GM12878 (cell line): ENCODE measurements around the gene ZNF841. TPM values are rescaled to one million over a fixed set of nuclear protein-coding genes. Genes with fewer than 3 reads are reported as not detected.

Experiments used
- ATAC-seq: fragments of 200-7000 bp; cut with Tn5 transposase; 3 replicates; pipeline ENCODE4 v1.9.1; 2020; ENCODE audit warnings: mild to moderate bottlenecking, moderate library complexity
- BruUV-seq: library from RNA; stranded (reverse); fragments of 400-500 nt; replicated peaks from 2 replicates; lab custom pipeline; 2021; lab: Mats Ljungman, UMichigan
- CTCF ChIA-PET: fragments of 300-600 bp; sonication (Branson Sonifier 250); formaldehyde crosslinking; extraction: SDS; loops from one replicate; lab custom pipeline; 2021; ENCODE audit warnings: inconsistent platforms; lab: Yijun Ruan, JAX
- POLR2A ChIA-PET: fragments of 350-600 bp; formaldehyde crosslinking; extraction: SDS; loops from one replicate; lab custom pipeline; 2021; ENCODE audit warnings: inconsistent platforms; lab: Charles Lee
- RAD21 ChIA-PET: fragments of 300-600 bp; sonication (Branson Sonifier 250); formaldehyde crosslinking; loops from one replicate; lab custom pipeline; 2023; ENCODE audit warnings: antibody characterized with exemption; ENCODE audit not compliant: unreplicated experiment; lab: Charles Lee
- SMC1A ChIA-PET: fragments of 300-600 bp; sonication (Branson Sonifier 250); formaldehyde crosslinking; loops from one replicate; lab custom pipeline; 2023; ENCODE audit not compliant: unreplicated experiment, uncharacterized antibody; lab: Charles Lee
- DNase-seq: peaks from one replicate; pipeline ENCODE4 v3.0.0-alpha.2; 2011; ENCODE audit warnings: low read depth, low spot score
- FAIRE-seq: peaks from 3 replicates; lab custom pipeline; 2011; peaks lifted over from hg19 to GRCh38; lab: Jason Lieb, UNC
- H2AFZ ChIP-seq: 2 replicates; pipeline ENCODE4 v1.6.0; 2011; ENCODE audit warnings: low read depth, low read length, control low read depth; ENCODE audit not compliant: control insufficient read depth
- H3K27ac ChIP-seq: 2 replicates; pipeline ENCODE4 v1.5.1; 2011; ENCODE audit warnings: control low read depth; ENCODE audit not compliant: control insufficient read depth, insufficient read depth
- H3K27me3 ChIP-seq, 2 experiments: replicated peaks in 1 of 2; 2 replicates each; pipeline versions ENCODE4 v1.6.0 to v1.6.1; 2011; ENCODE audit warnings: low read length in 1 of 2; ENCODE audit not compliant: control insufficient read depth in 2 of 2, insufficient read depth in 2 of 2
- H3K36me3 ChIP-seq, 2 experiments: 2 replicates each; pipeline ENCODE4 v1.5.1; 2011; ENCODE audit warnings: low read length in 1 of 2; ENCODE audit not compliant: control insufficient read depth in 2 of 2, insufficient read depth in 2 of 2
- H3K4me1 ChIP-seq: 2 replicates; pipeline ENCODE4 v1.6.1; 2011; ENCODE audit warnings: mild to moderate bottlenecking, low read length, moderate library complexity, mixed read lengths; ENCODE audit not compliant: control insufficient read depth, insufficient read depth
- H3K4me2 ChIP-seq: 2 replicates; pipeline ENCODE4 v1.6.0; 2011; ENCODE audit warnings: control low read depth; ENCODE audit not compliant: control insufficient read depth, insufficient read depth
- H3K4me3 ChIP-seq: fragments of 200-600 bp; sonication (generic); 2 replicates; pipeline ENCODE4 v1.5.1; 2016
- H3K79me2 ChIP-seq: 2 replicates; pipeline ENCODE4 v1.6.0; 2011; ENCODE audit warnings: low read length; ENCODE audit not compliant: control insufficient read depth, insufficient read depth
- H3K9ac ChIP-seq: 2 replicates; pipeline ENCODE4 v1.8.0; 2011; ENCODE audit warnings: low read length, control low read depth, mixed read lengths; ENCODE audit not compliant: control insufficient read depth, insufficient read depth
- H3K9me3 ChIP-seq: replicated peaks from 3 replicates; pipeline ENCODE4 v1.5.1; 2011; ENCODE audit warnings: mild to moderate bottlenecking, low read length; ENCODE audit not compliant: control insufficient read depth, insufficient read depth
- H4K20me1 ChIP-seq: 2 replicates; pipeline ENCODE4 v1.6.0; 2011; ENCODE audit not compliant: control insufficient read depth, insufficient read depth
- BRCA1 ChIP-seq: IDR thresholded peaks from 2 replicates; pipeline ENCODE4 v1.6.1; 2011; ENCODE audit warnings: low read depth, low read length, improper control_type of control experiment
- JUNB ChIP-seq: IDR thresholded peaks from 2 replicates; pipeline ENCODE4 v1.6.1; 2016; ENCODE audit warnings: antibody characterized with exemption, mild to moderate bottlenecking
- NFIC ChIP-seq: IDR thresholded peaks from 2 replicates; pipeline ENCODE4 v1.6.1; 2012; ENCODE audit warnings: low read depth, mild to moderate bottlenecking, inconsistent platforms, low read length, moderate library complexity
- NFYB ChIP-seq: IDR thresholded peaks from 2 replicates; pipeline ENCODE4 v1.6.1; 2011; ENCODE audit warnings: low read depth, mild to moderate bottlenecking, low read length, improper control_type of control experiment, moderate library complexity; ENCODE audit not compliant: insufficient read depth
- POLR2A ChIP-seq: IDR thresholded peaks from 2 replicates; pipeline ENCODE4 v1.6.1; 2011; ENCODE audit warnings: low read depth, mild to moderate bottlenecking, low read length
- POLR2AphosphoS5 ChIP-seq: IDR thresholded peaks from 2 replicates; pipeline ENCODE4 v1.6.1; 2011; ENCODE audit warnings: mild to moderate bottlenecking, low read length, inconsistent platforms
- RB1 ChIP-seq: fragments of 450-650 bp; formaldehyde crosslinking; IDR thresholded peaks from 2 replicates; pipeline ENCODE4 v1.6.1; 2017; ENCODE audit warnings: mild to moderate bottlenecking, borderline replicate concordance
- RBBP5 ChIP-seq: fragments of 200-600 bp; sonication (generic); conservative IDR thresholded peaks from 2 replicates; pipeline ENCODE4 v1.6.1; 2016
- SMC3 ChIP-seq: IDR thresholded peaks from 2 replicates; pipeline ENCODE4 v1.6.1; 2011; ENCODE audit warnings: low read length, improper control_type of control experiment, borderline replicate concordance
- SRF ChIP-seq, 2 experiments: IDR thresholded peaks; 2 replicates each; pipeline ENCODE4 v1.6.1; 2011; ENCODE audit warnings: low read depth in 2 of 2, low read length in 2 of 2, mild to moderate bottlenecking in 1 of 2, moderate library complexity in 1 of 2
- TBL1XR1 ChIP-seq: IDR thresholded peaks from 2 replicates; pipeline ENCODE4 v1.6.1; 2012; ENCODE audit warnings: low read depth, low read length, improper control_type of control experiment
- WGBS: methylation state at CpG from one replicate; pipeline ENCODE4 v1.1.6; 2016; ENCODE audit warnings: low lambda C conversion rate; ENCODE audit not compliant: insufficient replicate concordance, insufficient coverage; ENCODE audit errors: missing lambda C conversion rate; 5-methylcytosine and 5-hydroxymethylcytosine counted together
- in situ Hi-C: fragments of 300-500 bp; cut with MboI; formaldehyde crosslinking; loops from 9 replicates; pipeline ENCODE4 v1.14.3; 2018; ENCODE audit warnings: mixed read lengths
- intact Hi-C: fragments of 100-400 bp; cut with micrococcal nuclease; formaldehyde crosslinking; loops from one replicate; pipeline ENCODE4 v1.14.2; 2022; ENCODE audit not compliant: unreplicated experiment
- polyA plus RNA-seq, 11 experiments: library from polyadenylated mRNA; depleted of rRNA in 4 of 11; unstranded in 6 of 11; stranded (reverse) in 5 of 11; fragments of >200 nt; fragmentation: Nextera tagmentation in 4 of 11; fragmentation: Illumina TruSeq in 1 of 11; extraction: Ambion mirVana in 4 of 11; extraction: Trizol in 1 of 11; gene quantifications; 1 replicate in 1 of 11; 2 replicates in 10 of 11; pipeline versions ENCODE4 v1.2.1 to v1.2.3, GENCODE V29; 2011 to 2016; ENCODE audit warnings: inconsistent platforms in 2 of 11, missing spikeins in 2 of 11, low read depth in 1 of 11
- total RNA-seq, 4 experiments: library from RNA; depleted of rRNA in 3 of 4; stranded (reverse); fragments of >200 nt in 3 of 4; fragmentation: Illumina TruSeq in 1 of 4; extraction: Trizol in 1 of 4; gene quantifications; 2 replicates each; pipeline versions ENCODE4 v1.2.1 to v1.2.3, GENCODE V29; 2013 to 2021
- TF ChIP-seq, protein P1 (sequence below): fragments of 450-650 bp; conservative IDR thresholded peaks from 2 replicates; pipeline ENCODE4 v1.6.1; 2017; ENCODE audit warnings: mild to moderate bottlenecking, moderate library complexity
- TF ChIP-seq, protein P2 (sequence below): fragments of 450-650 bp; IDR thresholded peaks from 2 replicates; pipeline ENCODE4 v1.6.1; 2017; ENCODE audit warnings: borderline replicate concordance
- TF ChIP-seq, protein P3 (sequence below): fragments of 450-650 bp; IDR thresholded peaks from 2 replicates; pipeline ENCODE4 v1.6.1; 2017; ENCODE audit warnings: mild to moderate bottlenecking, moderate library complexity

ZNF841 gene
- total and polyA plus RNA-seq, 10 of the 15 experiments (the other 5 are each of a cell fraction or from before 2014, with no cell fraction given), result 1.4 to 15.0 (median 8.2) TPM

DNA sequence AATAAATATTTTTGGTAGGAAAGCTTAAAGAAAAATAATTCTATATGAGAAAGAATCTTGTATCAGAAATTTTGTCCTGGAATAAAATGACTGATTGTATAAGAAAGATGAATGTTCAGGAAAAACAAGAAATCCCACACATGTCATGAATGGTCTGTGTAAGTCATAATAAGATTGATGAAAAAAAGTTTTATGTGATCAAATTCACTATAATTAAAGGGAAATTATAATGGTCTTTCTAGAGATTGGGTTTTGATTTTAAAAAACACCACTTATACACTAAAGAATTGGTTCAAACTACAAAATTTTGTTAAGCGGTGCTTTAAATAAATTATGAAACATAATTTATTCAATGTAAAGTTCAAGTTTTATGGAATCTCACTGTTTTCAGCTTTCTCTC is 7.2 kb upstream of the ZNF841 start:
- no peaks in the 10 kb centered on the region for H3K79me2 ChIP-seq
- BruUV-seq, result no TSS peak
- SMC1A ChIA-PET, result no interaction called here
- no peaks in the 10 kb centered on the region for H3K4me1 ChIP-seq
- intact Hi-C loops, result no loop called here
- H3K36me3 ChIP-seq, result no peaks in the 10 kb centered on the region
- POLR2A ChIA-PET, result no interaction called here
- CTCF ChIA-PET, result no interaction called here
- WGBS, result 52% methylated on average over 1 of the region's 1 CpG
- peaks cover 5% of the 10 kb centered on the region; the same call in 2 of the 3 replicates for H3K9me3 ChIP-seq
- RAD21 ChIA-PET, result no interaction called here
- no peak for FAIRE-seq
- no peak for ATAC-seq
- no peak for DNase-seq
- TF ChIP-seq POLR2AphosphoS5, result no peak
- no peak for TF ChIP-seq SRF (IDR thresholded peaks at IDR 0.05; ENCODE audit: low read depth in 2 of 2, low read length in 2 of 2)
- TF ChIP-seq NFIC, result no peak
- TF ChIP-seq, protein P1, sequence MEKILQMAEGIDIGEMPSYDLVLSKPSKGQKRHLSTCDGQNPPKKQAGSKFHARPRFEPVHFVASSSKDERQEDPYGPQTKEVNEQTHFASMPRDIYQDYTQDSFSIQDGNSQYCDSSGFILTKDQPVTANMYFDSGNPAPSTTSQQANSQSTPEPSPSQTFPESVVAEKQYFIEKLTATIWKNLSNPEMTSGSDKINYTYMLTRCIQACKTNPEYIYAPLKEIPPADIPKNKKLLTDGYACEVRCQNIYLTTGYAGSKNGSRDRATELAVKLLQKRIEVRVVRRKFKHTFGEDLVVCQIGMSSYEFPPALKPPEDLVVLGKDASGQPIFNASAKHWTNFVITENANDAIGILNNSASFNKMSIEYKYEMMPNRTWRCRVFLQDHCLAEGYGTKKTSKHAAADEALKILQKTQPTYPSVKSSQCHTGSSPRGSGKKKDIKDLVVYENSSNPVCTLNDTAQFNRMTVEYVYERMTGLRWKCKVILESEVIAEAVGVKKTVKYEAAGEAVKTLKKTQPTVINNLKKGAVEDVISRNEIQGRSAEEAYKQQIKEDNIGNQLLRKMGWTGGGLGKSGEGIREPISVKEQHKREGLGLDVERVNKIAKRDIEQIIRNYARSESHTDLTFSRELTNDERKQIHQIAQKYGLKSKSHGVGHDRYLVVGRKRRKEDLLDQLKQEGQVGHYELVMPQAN, result no peak
- TF ChIP-seq BRCA1, result no peak
- TF ChIP-seq, protein P2, sequence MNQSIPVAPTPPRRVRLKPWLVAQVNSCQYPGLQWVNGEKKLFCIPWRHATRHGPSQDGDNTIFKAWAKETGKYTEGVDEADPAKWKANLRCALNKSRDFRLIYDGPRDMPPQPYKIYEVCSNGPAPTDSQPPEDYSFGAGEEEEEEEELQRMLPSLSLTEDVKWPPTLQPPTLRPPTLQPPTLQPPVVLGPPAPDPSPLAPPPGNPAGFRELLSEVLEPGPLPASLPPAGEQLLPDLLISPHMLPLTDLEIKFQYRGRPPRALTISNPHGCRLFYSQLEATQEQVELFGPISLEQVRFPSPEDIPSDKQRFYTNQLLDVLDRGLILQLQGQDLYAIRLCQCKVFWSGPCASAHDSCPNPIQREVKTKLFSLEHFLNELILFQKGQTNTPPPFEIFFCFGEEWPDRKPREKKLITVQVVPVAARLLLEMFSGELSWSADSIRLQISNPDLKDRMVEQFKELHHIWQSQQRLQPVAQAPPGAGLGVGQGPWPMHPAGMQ, result no peak
- no peak for TF ChIP-seq NFYB
- TF ChIP-seq RB1, result no peak
- no peak for TF ChIP-seq POLR2A
- TF ChIP-seq, protein P3, sequence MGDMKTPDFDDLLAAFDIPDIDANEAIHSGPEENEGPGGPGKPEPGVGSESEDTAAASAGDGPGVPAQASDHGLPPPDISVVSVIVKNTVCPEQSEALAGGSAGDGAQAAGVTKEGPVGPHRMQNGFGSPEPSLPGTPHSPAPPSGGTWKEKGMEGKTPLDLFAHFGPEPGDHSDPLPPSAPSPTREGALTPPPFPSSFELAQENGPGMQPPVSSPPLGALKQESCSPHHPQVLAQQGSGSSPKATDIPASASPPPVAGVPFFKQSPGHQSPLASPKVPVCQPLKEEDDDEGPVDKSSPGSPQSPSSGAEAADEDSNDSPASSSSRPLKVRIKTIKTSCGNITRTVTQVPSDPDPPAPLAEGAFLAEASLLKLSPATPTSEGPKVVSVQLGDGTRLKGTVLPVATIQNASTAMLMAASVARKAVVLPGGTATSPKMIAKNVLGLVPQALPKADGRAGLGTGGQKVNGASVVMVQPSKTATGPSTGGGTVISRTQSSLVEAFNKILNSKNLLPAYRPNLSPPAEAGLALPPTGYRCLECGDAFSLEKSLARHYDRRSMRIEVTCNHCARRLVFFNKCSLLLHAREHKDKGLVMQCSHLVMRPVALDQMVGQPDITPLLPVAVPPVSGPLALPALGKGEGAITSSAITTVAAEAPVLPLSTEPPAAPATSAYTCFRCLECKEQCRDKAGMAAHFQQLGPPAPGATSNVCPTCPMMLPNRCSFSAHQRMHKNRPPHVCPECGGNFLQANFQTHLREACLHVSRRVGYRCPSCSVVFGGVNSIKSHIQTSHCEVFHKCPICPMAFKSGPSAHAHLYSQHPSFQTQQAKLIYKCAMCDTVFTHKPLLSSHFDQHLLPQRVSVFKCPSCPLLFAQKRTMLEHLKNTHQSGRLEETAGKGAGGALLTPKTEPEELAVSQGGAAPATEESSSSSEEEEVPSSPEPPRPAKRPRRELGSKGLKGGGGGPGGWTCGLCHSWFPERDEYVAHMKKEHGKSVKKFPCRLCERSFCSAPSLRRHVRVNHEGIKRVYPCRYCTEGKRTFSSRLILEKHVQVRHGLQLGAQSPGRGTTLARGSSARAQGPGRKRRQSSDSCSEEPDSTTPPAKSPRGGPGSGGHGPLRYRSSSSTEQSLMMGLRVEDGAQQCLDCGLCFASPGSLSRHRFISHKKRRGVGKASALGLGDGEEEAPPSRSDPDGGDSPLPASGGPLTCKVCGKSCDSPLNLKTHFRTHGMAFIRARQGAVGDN, result no peak
- TF ChIP-seq TBL1XR1, result no peak
- no peak for TF ChIP-seq JUNB
- no peak for TF ChIP-seq RBBP5
- TF ChIP-seq SMC3, result no peak
- H4K20me1 ChIP-seq, result no peaks in the 10 kb centered on the region
- no peak overlapping the region for H3K4me3 ChIP-seq
- H3K9ac ChIP-seq, result no peak overlapping the region
- no peaks in the 10 kb centered on the region for H3K27me3 ChIP-seq
- H3K27ac ChIP-seq, result no peak overlapping the region
- in situ Hi-C loops, result no loop called here
- no peak overlapping the region for H3K4me2 ChIP-seq
- H2AFZ ChIP-seq, result no peak overlapping the region
